SK-N-SH treated with all-trans-retinoic acid at 6 μM for 48 hours (cell line): ENCODE data around the gene CHAC2.
"Not testable (repeated sequence)": the region's sequence is repeated elsewhere in the genome, so short reads cannot be mapped to it uniquely, and the experiment has no call there.

Experiments
- ATAC-seq: fragments of 200-7000 bp; cut with Tn5 transposase; 3 replicates; pipeline ENCODE4 v1.9.1; 2020; ENCODE audit warnings: mild to moderate bottlenecking, moderate library complexity
- BACH2 ChIP-seq: fragments of 250-450 bp; sonication (Bioruptor Pico); IDR thresholded peaks from 2 replicates; pipeline ENCODE4 v1.9.0; 2021; ENCODE audit warnings: mild to moderate bottlenecking, borderline replicate concordance
- CREB5 ChIP-seq: fragments of 250-450 bp; sonication (Bioruptor Pico); IDR thresholded peaks from 2 replicates; pipeline ENCODE4 v1.5.1; 2020; ENCODE audit warnings: low read depth, mild to moderate bottlenecking, moderate library complexity
- CSDC2 ChIP-seq: fragments of 250-450 bp; sonication (Bioruptor Pico); IDR thresholded peaks from 2 replicates; pipeline ENCODE4 v1.5.0; 2020; ENCODE audit warnings: mild to moderate bottlenecking, moderate library complexity
- GLIS3 ChIP-seq: fragments of 250-450 bp; sonication (Bioruptor Pico); IDR thresholded peaks from 2 replicates; pipeline ENCODE4 v1.5.0; 2020; ENCODE audit warnings: mild to moderate bottlenecking, moderate library complexity
- ISL1 ChIP-seq: fragments of 250-450 bp; sonication (Bioruptor Pico); IDR thresholded peaks from 2 replicates; pipeline ENCODE4 v2.1.2; 2022; ENCODE audit warnings: mild to moderate bottlenecking, moderate library complexity
- OSR1 ChIP-seq: fragments of 250-450 bp; sonication (Bioruptor Pico); IDR thresholded peaks from 2 replicates; pipeline ENCODE4 v1.8.0; 2022; ENCODE audit warnings: moderate library complexity, mild to moderate bottlenecking, inconsistent platforms
- PATZ1 ChIP-seq: fragments of 250-450 bp; sonication (Bioruptor Pico); IDR thresholded peaks from 2 replicates; pipeline ENCODE4 v1.8.0; 2020; ENCODE audit warnings: mild to moderate bottlenecking, moderate library complexity, borderline replicate concordance
- POU6F1 ChIP-seq: fragments of 250-450 bp; sonication (Bioruptor Pico); IDR thresholded peaks from 2 replicates; pipeline ENCODE4 v1.8.0; 2021; ENCODE audit warnings: low read depth, mild to moderate bottlenecking, moderate library complexity, borderline replicate concordance
- RARB ChIP-seq: fragments of 250-450 bp; sonication (Bioruptor Pico); IDR thresholded peaks from 2 replicates; pipeline ENCODE4 v1.8.0; 2021; ENCODE audit warnings: mild to moderate bottlenecking, moderate library complexity
- SNAI2 ChIP-seq: fragments of 250-450 bp; sonication (Bioruptor Pico); IDR thresholded peaks from 2 replicates; pipeline ENCODE4 v1.5.0; 2020; ENCODE audit warnings: mild to moderate bottlenecking, moderate library complexity
- TCF4 ChIP-seq: fragments of 250-450 bp; sonication (Bioruptor Pico); IDR thresholded peaks from 2 replicates; pipeline ENCODE4 v1.8.0; 2021; ENCODE audit warnings: mild to moderate bottlenecking, moderate library complexity, borderline replicate concordance
- TOX ChIP-seq: fragments of 250-450 bp; sonication (Bioruptor Pico); IDR thresholded peaks from 2 replicates; pipeline ENCODE4 v1.8.0; 2021; ENCODE audit warnings: mild to moderate bottlenecking, moderate library complexity, borderline replicate concordance
- TSHZ2 ChIP-seq: fragments of 250-450 bp; sonication (Bioruptor Pico); IDR thresholded peaks from 2 replicates; pipeline ENCODE4 v1.5.0; 2020; ENCODE audit warnings: mild to moderate bottlenecking, moderate library complexity
- ZC3H10 ChIP-seq: fragments of 250-450 bp; sonication (Bioruptor Pico); IDR thresholded peaks from 2 replicates; pipeline ENCODE4 v1.5.1; 2021; ENCODE audit warnings: mild to moderate bottlenecking, moderate library complexity
- ZFP3 ChIP-seq: fragments of 250-450 bp; sonication (Bioruptor Pico); IDR thresholded peaks from 2 replicates; pipeline ENCODE4 v1.5.0; 2020; ENCODE audit warnings: mild to moderate bottlenecking, moderate library complexity
- ZFP30 ChIP-seq: fragments of 450-650 bp; formaldehyde crosslinking; IDR thresholded peaks from 2 replicates; pipeline ENCODE4 v1.5.0; 2022; ENCODE audit warnings: mild to moderate bottlenecking, moderate library complexity
- ZNF565 ChIP-seq: fragments of 450-650 bp; formaldehyde crosslinking; conservative IDR thresholded peaks from 2 replicates; pipeline ENCODE4 v1.5.0; 2020; ENCODE audit warnings: low read depth, mild to moderate bottlenecking, moderate library complexity
- ZNF70 ChIP-seq: fragments of 450-650 bp; formaldehyde crosslinking; IDR thresholded peaks from 2 replicates; pipeline ENCODE4 v1.5.0; 2020; ENCODE audit warnings: mild to moderate bottlenecking, moderate library complexity
- ZNF8 ChIP-seq: fragments of 450-650 bp; formaldehyde crosslinking; IDR thresholded peaks from 2 replicates; pipeline ENCODE4 v1.5.0; 2020; ENCODE audit warnings: mild to moderate bottlenecking, moderate library complexity

The CHAC2 gene

GRCh38 chr2:53767405-53768241 is at the start of gene CHAC2:
Gene CHAC2 (plus strand): TSS chr2:53767804. CDS start chr2:53767887, 83 bp downstream.
- peak; percentile 98 for ATAC-seq
- no peak for TF ChIP-seq GLIS3
- no peak for TF ChIP-seq CREB5 (CRISPR knock-in tag)
- no peak for TF ChIP-seq ZNF70 (CRISPR knock-in tag)
- TF ChIP-seq PATZ1 (CRISPR knock-in tag), result no peak
- TF ChIP-seq SNAI2 (CRISPR knock-in tag), result no peak
- no peak for TF ChIP-seq RARB (CRISPR knock-in tag)
- no peak for TF ChIP-seq TCF4
- no peak for TF ChIP-seq POU6F1 (CRISPR knock-in tag)
- no peak for TF ChIP-seq TSHZ2 (CRISPR knock-in tag)
- no peak for TF ChIP-seq ISL1
- TF ChIP-seq ZC3H10 (CRISPR knock-in tag), result no peak
- TF ChIP-seq TOX (CRISPR knock-in tag), result no peak
- TF ChIP-seq BACH2, result no peak
- no peak for TF ChIP-seq ZNF8 (CRISPR knock-in tag)
- TF ChIP-seq CSDC2 (CRISPR knock-in tag), result no peak
- no peak for TF ChIP-seq ZFP3 (CRISPR knock-in tag)
- no peak for TF ChIP-seq ZFP30 (CRISPR knock-in tag)
- TF ChIP-seq OSR1 (CRISPR knock-in tag), result no peak
- TF ChIP-seq ZNF565, result no peak

GRCh38 chr2:53720944-53721343 is 46.7 kb upstream of the CHAC2 start:
- ATAC-seq, result not testable (repeated sequence)

- no peak for TF ChIP-seq ZC3H10 (CRISPR knock-in tag)
- TF ChIP-seq TCF4, result no peak
- TF ChIP-seq ISL1, result no peak
- TF ChIP-seq, all 23 proteins: peak for 0
- no peak for ATAC-seq
Measured at GRCh38 chr2:53724536-53724935, 43.1 kb upstream of the CHAC2 start.

- ATAC-seq, result no peak
- TF ChIP-seq ZNF70 (CRISPR knock-in tag) (no peak), ZNF565 (no peak), CSDC2 (CRISPR knock-in tag) (no peak), TSHZ2 (CRISPR knock-in tag) (no peak), PATZ1 (CRISPR knock-in tag) (no peak), TOX (CRISPR knock-in tag) (no peak), CREB5 (CRISPR knock-in tag) (no peak), RARB (CRISPR knock-in tag) (no peak)
Measured at GRCh38 chr2:53725662-53726061, 41.9 kb upstream of the CHAC2 start.
